ENCODE results near the gene SEMA6B.

SEMA6B gene

GRCh38 chr19:4557144-4557970, 2.1 kb downstream of the SEMA6B start:
- no peak overlapping the region for H3K27ac ChIP-seq (ENCODE audit: low read depth, low read length)
- H3K27me3 ChIP-seq (ENCODE audit: control insufficient read depth, low read length) = no peaks in the 10 kb centered on the region
- no peak overlapping the region for H3K4me2 ChIP-seq (ENCODE audit: low read length)
- 0 out of 2 replicates have a peak, but pooled peaks cover 3% of the 10 kb centered on the region for H3F3A ChIP-seq (ENCODE audit: control insufficient read depth, insufficient read depth)
- H3K9me3 ChIP-seq (ENCODE audit: control insufficient read depth, insufficient read depth, low read length) = no peaks in the 10 kb centered on the region
- no peaks in the 10 kb centered on the region for H4K20me1 ChIP-seq (ENCODE audit: control insufficient read depth, insufficient read depth, low read depth, low read length)
- no peak overlapping the region for H3K4me3 ChIP-seq (ENCODE audit: low read length)
- no peaks in the 10 kb centered on the region for H3K36me3 ChIP-seq (ENCODE audit: control insufficient read depth, low read length)
- no peaks in the 10 kb centered on the region for H3K9me2 ChIP-seq (replicated peaks; ENCODE audit: control insufficient read depth, low read length)
- no peaks in the 10 kb centered on the region for H3K4me1 ChIP-seq (ENCODE audit: control insufficient read depth, low read length)
- H3K79me2 ChIP-seq (ENCODE audit: control insufficient read depth, low read length) = no peaks in the 10 kb centered on the region
- TF ChIP-seq EZH2phosphoT487 (IDR thresholded peaks at IDR 0.05; ENCODE audit: borderline replicate concordance, low read length) = no peak
- TF ChIP-seq, protein P1, sequence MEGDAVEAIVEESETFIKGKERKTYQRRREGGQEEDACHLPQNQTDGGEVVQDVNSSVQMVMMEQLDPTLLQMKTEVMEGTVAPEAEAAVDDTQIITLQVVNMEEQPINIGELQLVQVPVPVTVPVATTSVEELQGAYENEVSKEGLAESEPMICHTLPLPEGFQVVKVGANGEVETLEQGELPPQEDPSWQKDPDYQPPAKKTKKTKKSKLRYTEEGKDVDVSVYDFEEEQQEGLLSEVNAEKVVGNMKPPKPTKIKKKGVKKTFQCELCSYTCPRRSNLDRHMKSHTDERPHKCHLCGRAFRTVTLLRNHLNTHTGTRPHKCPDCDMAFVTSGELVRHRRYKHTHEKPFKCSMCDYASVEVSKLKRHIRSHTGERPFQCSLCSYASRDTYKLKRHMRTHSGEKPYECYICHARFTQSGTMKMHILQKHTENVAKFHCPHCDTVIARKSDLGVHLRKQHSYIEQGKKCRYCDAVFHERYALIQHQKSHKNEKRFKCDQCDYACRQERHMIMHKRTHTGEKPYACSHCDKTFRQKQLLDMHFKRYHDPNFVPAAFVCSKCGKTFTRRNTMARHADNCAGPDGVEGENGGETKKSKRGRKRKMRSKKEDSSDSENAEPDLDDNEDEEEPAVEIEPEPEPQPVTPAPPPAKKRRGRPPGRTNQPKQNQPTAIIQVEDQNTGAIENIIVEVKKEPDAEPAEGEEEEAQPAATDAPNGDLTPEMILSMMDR (IDR thresholded peaks at IDR 0.05; ENCODE audit: low read depth, low read length, poor library complexity, severe bottlenecking) = peak; percentile 35

- H3K27ac ChIP-seq (ENCODE audit: low read depth, low read length) = no peak overlapping the region
- no peaks in the 10 kb centered on the region for H3K36me3 ChIP-seq (ENCODE audit: control insufficient read depth, low read length)
- 0 out of 2 replicates have a peak, but pooled peaks cover 3% of the 10 kb centered on the region for H3F3A ChIP-seq (ENCODE audit: control insufficient read depth, insufficient read depth)
- no peaks in the 10 kb centered on the region for H3K9me2 ChIP-seq (replicated peaks; ENCODE audit: control insufficient read depth, low read length)
- H3K4me2 ChIP-seq (ENCODE audit: low read length) = no peak overlapping the region
- H3K4me3 ChIP-seq (ENCODE audit: low read length) = no peak overlapping the region
- H3K9me3 ChIP-seq (ENCODE audit: control insufficient read depth, insufficient read depth, low read length) = no peaks in the 10 kb centered on the region
- H3K27me3 ChIP-seq (ENCODE audit: control insufficient read depth, low read length) = no peaks in the 10 kb centered on the region
- no peaks in the 10 kb centered on the region for H3K4me1 ChIP-seq (ENCODE audit: control insufficient read depth, low read length)
- H3K79me2 ChIP-seq (ENCODE audit: control insufficient read depth, low read length) = no peaks in the 10 kb centered on the region
- no peaks in the 10 kb centered on the region for H4K20me1 ChIP-seq (ENCODE audit: control insufficient read depth, insufficient read depth, low read depth, low read length)
- TF ChIP-seq EZH2phosphoT487 (IDR thresholded peaks at IDR 0.05; ENCODE audit: borderline replicate concordance, low read length) = no peak
- TF ChIP-seq, protein P1 (IDR thresholded peaks at IDR 0.05; ENCODE audit: low read depth, low read length, poor library complexity, severe bottlenecking) = no peak
Observed at GRCh38 chr19:4556597-4557127, 2.8 kb downstream of the SEMA6B start.

DNA sequence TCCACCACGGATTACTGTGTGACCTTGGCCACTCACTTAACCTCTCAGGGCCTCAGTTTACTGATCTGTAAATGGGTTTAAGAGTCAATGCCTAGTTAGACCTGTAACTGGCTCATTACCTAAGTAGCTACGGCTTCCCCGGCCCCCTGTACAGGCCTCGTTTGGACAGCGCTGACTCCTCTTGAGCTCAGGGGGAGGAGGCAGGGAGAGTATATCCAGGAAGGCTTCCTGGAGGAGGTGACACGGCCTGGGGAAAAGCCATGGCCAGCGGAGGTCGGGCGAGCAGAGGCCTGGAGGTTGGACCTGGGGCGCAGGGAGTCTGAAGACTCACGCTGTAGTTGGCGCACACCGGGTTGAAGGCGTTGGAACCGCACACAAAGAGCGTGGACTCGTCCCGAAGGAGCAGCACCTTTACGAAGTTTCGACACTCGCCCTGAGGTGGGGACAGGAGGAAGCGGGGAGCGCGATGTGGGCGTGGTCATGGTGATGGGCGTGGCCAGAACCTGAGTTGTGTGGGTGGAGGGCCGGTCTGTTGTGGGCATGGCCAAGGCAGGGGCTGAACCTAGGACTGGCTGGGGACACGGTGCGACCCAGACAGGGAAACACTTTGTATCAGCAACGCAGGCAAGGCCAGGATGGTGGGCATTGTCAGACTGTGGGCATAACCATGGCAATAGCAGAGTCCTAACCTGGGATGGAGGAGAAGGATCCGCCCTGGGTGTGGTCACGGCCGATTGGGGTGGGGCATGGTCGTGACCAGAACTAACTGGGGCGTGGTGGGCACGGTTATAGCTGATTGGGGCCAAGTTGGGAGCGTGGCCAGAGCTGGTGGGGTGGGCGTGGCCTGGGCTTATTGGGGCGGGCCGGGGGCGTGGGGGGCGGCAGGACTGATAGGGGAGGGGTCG, 3.6 kb downstream of the SEMA6B start:
- TF ChIP-seq, protein P1 (IDR thresholded peaks at IDR 0.05; ENCODE audit: low read depth, low read length, poor library complexity, severe bottlenecking) = no peak
- no peak for TF ChIP-seq EZH2phosphoT487 (IDR thresholded peaks at IDR 0.05; ENCODE audit: borderline replicate concordance, low read length)
- Histone ChIP-seq H3K9me3 (ENCODE audit: control insufficient read depth, insufficient read depth, low read length) (no peaks in the 10 kb centered on the region), H3F3A (ENCODE audit: control insufficient read depth, insufficient read depth) (0 out of 2 replicates have a peak, but pooled peaks cover 3% of the 10 kb centered on the region), H3K4me2 (ENCODE audit: low read length) (no peak overlapping the region), H4K20me1 (ENCODE audit: control insufficient read depth, insufficient read depth, low read depth, low read length) (no peaks in the 10 kb centered on the region), H3K4me3 (ENCODE audit: low read length) (no peak overlapping the region), H3K79me2 (ENCODE audit: control insufficient read depth, low read length) (no peaks in the 10 kb centered on the region), H3K27me3 (ENCODE audit: control insufficient read depth, low read length) (no peaks in the 10 kb centered on the region), H3K4me1 (ENCODE audit: control insufficient read depth, low read length) (no peaks in the 10 kb centered on the region), H3K27ac (ENCODE audit: low read depth, low read length) (no peak overlapping the region), H3K36me3 (ENCODE audit: control insufficient read depth, low read length) (no peaks in the 10 kb centered on the region), H3K9me2 (replicated peaks; ENCODE audit: control insufficient read depth, low read length) (no peaks in the 10 kb centered on the region)

All from DOHH2 (cell line).